PC-9 (cell line): ENCODE results near the gene MAPRE3. TPM values are rescaled to one million over a fixed set of nuclear protein-coding genes. Genes with fewer than 3 reads are reported as not detected.

Experiments
- BruUV-seq: library from RNA; stranded (reverse); fragments of 400-500 nt; replicated peaks from 2 replicates; lab custom pipeline; 2021; lab: Mats Ljungman, UMichigan
- CTCF ChIA-PET: fragments of 300-600 bp; sonication (Branson Sonifier 250); formaldehyde crosslinking; loops from one replicate; lab custom pipeline; 2022; ENCODE audit warnings: antibody characterized with exemption; lab: Charles Lee
- POLR2A ChIA-PET: fragments of 300-600 bp; sonication (Branson Sonifier 250); formaldehyde crosslinking; loops from one replicate; lab custom pipeline; 2022; ENCODE audit warnings: antibody characterized with exemption; ENCODE audit not compliant: unreplicated experiment; lab: Charles Lee
- DNase-seq, 2 experiments: peaks; one replicate each; pipeline versions ENCODE4 v3.0.0 to v3.0.0-alpha.2; 2015 to 2022; ENCODE audit warnings: mixed read lengths in 1 of 2
- H2AFZ ChIP-seq: fragments of 200-600 bp; sonication (generic); 2 replicates; pipeline ENCODE4 v1.8.1; 2017; ENCODE audit warnings: antibody characterized with exemption
- H3F3A ChIP-seq: fragments of 200-600 bp; sonication (generic); 2 replicates; pipeline ENCODE4 v1.8.1; 2017; ENCODE audit warnings: antibody characterized with exemption, mild to moderate bottlenecking, low read depth; ENCODE audit not compliant: insufficient read depth
- H3K27ac ChIP-seq: fragments of 200-600 bp; sonication (generic); 2 replicates; pipeline ENCODE4 v1.6.1; 2016; ENCODE audit warnings: mixed run types
- H3K27me3 ChIP-seq: fragments of 200-600 bp; sonication (generic); 2 replicates; pipeline ENCODE4 v1.6.1; 2016; ENCODE audit warnings: low read depth, mixed run types; ENCODE audit not compliant: insufficient read depth
- H3K36me3 ChIP-seq: fragments of 200-600 bp; sonication (generic); 2 replicates; pipeline ENCODE4 v1.6.1; 2016; ENCODE audit warnings: low read depth, mixed run types
- H3K4me1 ChIP-seq: fragments of 200-600 bp; sonication (generic); replicated peaks from 2 replicates; pipeline ENCODE4 v1.6.1; 2016; ENCODE audit warnings: mixed run types; ENCODE audit not compliant: insufficient read depth
- H3K4me2 ChIP-seq: fragments of 200-600 bp; sonication (generic); 2 replicates; pipeline ENCODE4 v1.6.1; 2017; ENCODE audit warnings: mixed run types
- H3K4me3 ChIP-seq: fragments of 200-600 bp; sonication (generic); 2 replicates; pipeline ENCODE4 v1.6.1; 2016; ENCODE audit warnings: mixed run types
- H3K79me2 ChIP-seq: fragments of 200-600 bp; sonication (generic); 2 replicates; pipeline ENCODE4 v1.6.1; 2017; ENCODE audit warnings: low read depth, mixed run types
- H3K9me2 ChIP-seq: fragments of 200-600 bp; sonication (generic); 2 replicates; pipeline ENCODE4 v1.8.1; 2017; ENCODE audit warnings: mild to moderate bottlenecking; ENCODE audit not compliant: insufficient read depth
- H3K9me3 ChIP-seq: fragments of 200-600 bp; sonication (generic); 2 replicates; pipeline ENCODE4 v1.8.1; 2016; ENCODE audit warnings: low read depth; ENCODE audit not compliant: insufficient read depth
- H4K20me1 ChIP-seq: fragments of 200-600 bp; sonication (generic); 2 replicates; pipeline ENCODE4 v1.8.1; 2017; ENCODE audit not compliant: insufficient read depth
- CTCF ChIP-seq: fragments of 200-600 bp; sonication (generic); conservative IDR thresholded peaks from 2 replicates; pipeline ENCODE4 v1.6.1; 2017; ENCODE audit warnings: mixed run types, antibody characterized with exemption, mild to moderate bottlenecking, moderate library complexity
- EZH2 ChIP-seq: fragments of 200-600 bp; sonication (generic); IDR thresholded peaks from 2 replicates; pipeline ENCODE4 v1.8.0; 2017; ENCODE audit warnings: antibody characterized with exemption, low read depth
- intact Hi-C: fragments of 100-400 bp; cut with micrococcal nuclease; formaldehyde crosslinking; loops from one replicate; pipeline ENCODE4 v1.10.0; 2022; ENCODE audit not compliant: unreplicated experiment
- total RNA-seq: library from RNA; stranded (reverse); gene quantifications from 2 replicates; pipeline ENCODE4 v1.2.3, GENCODE V29; 2021

Gene MAPRE3
- total RNA-seq, 1 experiment from 2014 or later, result 25.2 TPM

- no peak overlapping the region for H3K4me3 ChIP-seq
- POLR2A ChIA-PET, result no interaction called here
- no peak for TF ChIP-seq EZH2
- TF ChIP-seq CTCF, result no peak
- peaks cover 18% of the 10 kb centered on the region for H3F3A ChIP-seq
- H3K9me2 ChIP-seq, result no peaks in the 10 kb centered on the region
- no TSS peak for BruUV-seq
- no peak overlapping the region for H3K27ac ChIP-seq
- H3K4me2 ChIP-seq, result no peak overlapping the region
- H3K36me3 ChIP-seq, result peaks cover 25% of the 10 kb centered on the region
- H2AFZ ChIP-seq, result no peak overlapping the region
- no peaks in the 10 kb centered on the region for H3K27me3 ChIP-seq
- no peaks in the 10 kb centered on the region for H3K9me3 ChIP-seq
- peaks cover 12% of the 10 kb centered on the region; the same call in 1 of the 2 replicates for H4K20me1 ChIP-seq
- H3K4me1 ChIP-seq, result no peaks in the 10 kb centered on the region
- DNase-seq, result no peak
- intact Hi-C loops, result no loop called here
- no peaks in the 10 kb centered on the region for H3K79me2 ChIP-seq
- CTCF ChIA-PET, result no interaction called here
Observed at GRCh38 chr2:27059141-27059820, 88.8 kb downstream of the MAPRE3 start.

- intact Hi-C loops, result no loop called here
- H3K27me3 ChIP-seq, result no peaks in the 10 kb centered on the region
- peaks cover 19% of the 10 kb centered on the region for H3K36me3 ChIP-seq
- H3K79me2 ChIP-seq, result no peaks in the 10 kb centered on the region
- CTCF ChIA-PET, result no interaction called here
- H3K4me1 ChIP-seq, result no peaks in the 10 kb centered on the region
- H3K9me3 ChIP-seq, result no peaks in the 10 kb centered on the region
- BruUV-seq, result no TSS peak
- H3K9me2 ChIP-seq, result no peaks in the 10 kb centered on the region
- no peak overlapping the region for H3K4me2 ChIP-seq
- DNase-seq, result no peak
- no peak overlapping the region for H2AFZ ChIP-seq
- POLR2A ChIA-PET, result interaction anchor here (0.5 to 0.7 kb wide), 2 partner anchors 9 to 111 kb away, joined by 3 to 5 read pairs; partner anchors contain the start of gene AGBL5
- peaks cover 29% of the 10 kb centered on the region for H3F3A ChIP-seq
- TF ChIP-seq CTCF (no peak), EZH2 (no peak)
- peaks cover 12% of the 10 kb centered on the region; the same call in 1 of the 2 replicates for H4K20me1 ChIP-seq
- no peak overlapping the region for H3K27ac ChIP-seq
- no peak overlapping the region for H3K4me3 ChIP-seq
Observed at GRCh38 chr2:27060323-27060722, 89.9 kb downstream of the MAPRE3 start.

DNA sequence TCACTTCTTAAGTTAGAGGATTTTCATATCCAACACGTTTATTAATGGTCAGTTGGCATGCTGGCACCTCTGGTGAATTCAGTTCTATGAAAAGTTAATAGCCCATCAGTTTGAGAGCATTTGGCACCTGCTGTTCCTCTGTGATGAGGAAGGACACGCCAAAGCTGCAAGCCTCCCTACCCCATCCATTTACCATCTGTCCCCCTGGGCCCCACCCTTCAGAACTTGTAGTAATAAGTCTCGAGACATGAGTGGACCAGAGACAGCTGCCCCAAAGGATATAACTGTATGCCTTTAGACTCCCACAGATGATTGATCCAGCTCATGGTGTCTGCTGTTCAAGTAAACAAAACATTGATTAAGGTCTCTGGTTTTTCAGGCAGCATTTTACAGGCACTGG is 94.7 kb downstream of the MAPRE3 start:
- H2AFZ ChIP-seq, result no peak overlapping the region
- ChIA-PET CTCF (interaction anchor here (0.7 kb wide), 1 partner anchor 219 kb away, joined by 5 read pairs; no protein-coding TSS in a partner anchor), POLR2A (interaction anchor here (0.6 kb wide), 1 partner anchor 147 kb away, joined by 3 read pairs; the partner anchor contains the start of genes ATRAID and SLC5A6)
- H3F3A ChIP-seq, result peaks cover 31% of the 10 kb centered on the region
- peaks cover 18% of the 10 kb centered on the region; the same call in 1 of the 2 replicates for H4K20me1 ChIP-seq
- peaks cover 29% of the 10 kb centered on the region for H3K36me3 ChIP-seq
- peaks cover 6% of the 10 kb centered on the region for H3K4me1 ChIP-seq
- no peak overlapping the region for H3K4me2 ChIP-seq
- intact Hi-C loops, result no loop called here
- DNase-seq, result no peak
- peaks cover 16% of the 10 kb centered on the region for H3K79me2 ChIP-seq
- TF ChIP-seq EZH2, result no peak
- no peak for TF ChIP-seq CTCF
- no peaks in the 10 kb centered on the region for H3K9me3 ChIP-seq
- no TSS peak for BruUV-seq
- no peaks in the 10 kb centered on the region for H3K27me3 ChIP-seq
- no peak overlapping the region for H3K27ac ChIP-seq
- H3K4me3 ChIP-seq, result no peak overlapping the region
- no peaks in the 10 kb centered on the region for H3K9me2 ChIP-seq
